Common myeloid progenitor, CD34-positive (primary cell): ENCODE data around the gene TMED7.
A peak's percentile ranks its signal among the peaks of the same experiment; 100 is the strongest.

Experiments
- CTCF ChIA-PET: fragments of 350-600 bp; sonication (Branson Sonifier 250); formaldehyde crosslinking; loops from one replicate; lab custom pipeline; 2021; ENCODE audit warnings: antibody characterized with exemption; lab: Charles Lee
- POLR2A ChIA-PET: fragments of 350-600 bp; sonication (Branson Sonifier 250); formaldehyde crosslinking; loops from one replicate; lab custom pipeline; 2021; ENCODE audit warnings: antibody characterized with exemption; lab: Charles Lee
- DNase-seq, 3 donors: peaks; one replicate each; pipeline versions ENCODE4 v3.0.0 to v3.0.0-alpha.2; 2013
- H3K27ac ChIP-seq, 2 experiments: 1 replicate in 1 of 2; 2 replicates in 1 of 2; pipeline ENCODE4 v1.7.0; 2013; ENCODE audit warnings: inconsistent platforms in 2 of 2, low read length in 2 of 2, mild to moderate bottlenecking in 2 of 2, low read depth in 1 of 2, moderate library complexity in 1 of 2; ENCODE audit not compliant: severe bottlenecking in 2 of 2, insufficient read depth in 1 of 2, poor library complexity in 1 of 2
- H3K27me3 ChIP-seq, 5 experiments: replicated peaks in 2 of 5; 1 replicate in 3 of 5; 2 replicates in 2 of 5; pipeline versions ENCODE4 v1.6.1 to v1.7.0; 2013; ENCODE audit warnings: low read length in 4 of 5, mild to moderate bottlenecking in 2 of 5, moderate library complexity in 2 of 5, inconsistent platforms in 1 of 5; ENCODE audit not compliant: insufficient read depth in 5 of 5, control insufficient read depth in 4 of 5
- H3K36me3 ChIP-seq, 4 experiments: 1 replicate in 2 of 4; 2 replicates in 2 of 4; pipeline versions ENCODE4 v1.6.1 to v1.7.0; 2013; ENCODE audit warnings: low read length in 3 of 4, control low read depth in 1 of 4, mild to moderate bottlenecking in 1 of 4; ENCODE audit not compliant: control insufficient read depth in 4 of 4, insufficient read depth in 4 of 4
- H3K4me1 ChIP-seq, 4 experiments: 1 replicate in 3 of 4; 2 replicates in 1 of 4; pipeline versions ENCODE4 v1.6.1 to v1.7.1; 2013; ENCODE audit warnings: low read length in 3 of 4, mild to moderate bottlenecking in 3 of 4, control low read depth in 1 of 4, inconsistent platforms in 1 of 4, moderate library complexity in 1 of 4; ENCODE audit not compliant: control insufficient read depth in 4 of 4, insufficient read depth in 4 of 4; ENCODE audit errors: control extremely low read depth in 1 of 4
- H3K4me3 ChIP-seq, 7 experiments: 1 replicate in 4 of 7; 2 replicates in 3 of 7; pipeline versions ENCODE4 v1.5.1 to v1.7.0; 2013; ENCODE audit warnings: mild to moderate bottlenecking in 7 of 7, low read length in 6 of 7, moderate library complexity in 6 of 7, inconsistent platforms in 2 of 7, low read depth in 2 of 7, control low read depth in 1 of 7; ENCODE audit not compliant: insufficient read depth in 4 of 7, control insufficient read depth in 1 of 7; ENCODE audit errors: extremely low read depth in 1 of 7
- H3K9me3 ChIP-seq, 5 experiments: 1 replicate in 4 of 5; 2 replicates in 1 of 5; pipeline versions ENCODE4 v1.6.1 to v1.7.1; 2013; ENCODE audit warnings: low read length in 4 of 5, mild to moderate bottlenecking in 2 of 5, inconsistent platforms in 1 of 5, low read depth in 1 of 5, moderate library complexity in 1 of 5; ENCODE audit not compliant: control insufficient read depth in 4 of 5, insufficient read depth in 2 of 5; ENCODE audit errors: control extremely low read depth in 1 of 5
- WGBS: methylation state at CpG from one replicate; pipeline ENCODE4 v1.1.5; 2013; ENCODE audit not compliant: insufficient coverage; 5-methylcytosine and 5-hydroxymethylcytosine counted together

The TMED7 gene

GRCh38 chr5:115644046-115644445, 18.2 kb upstream of the TMED7 start:
- WGBS = no CpG with 5 or more reads among the region's 2 CpGs
- Histone ChIP-seq H3K27ac (no peak overlapping the region), H3K4me1 (no peaks in the 10 kb centered on the region), H3K27me3 (no peaks in the 10 kb centered on the region), H3K4me3 (no peak overlapping the region), H3K9me3 (no peaks in the 10 kb centered on the region), H3K36me3 (no peaks in the 10 kb centered on the region)
- DNase-seq = no peak
- ChIA-PET CTCF (interaction anchor here (1.4 kb wide), 1 partner anchor 9 kb away, joined by 4 read pairs; no protein-coding TSS in a partner anchor), POLR2A (no interaction called here)

- ChIA-PET CTCF (interaction anchor here (0.6 kb wide), 1 partner anchor 12 kb away, joined by 3 read pairs; no protein-coding TSS in a partner anchor), POLR2A (interaction anchor here (0.6 kb wide), 1 partner anchor 176 kb away, joined by 3 read pairs; no protein-coding TSS in a partner anchor)
- no peak overlapping the region for H3K27ac ChIP-seq
- no peaks in the 10 kb centered on the region for H3K4me1 ChIP-seq
- H3K9me3 ChIP-seq = no peaks in the 10 kb centered on the region
- no peak overlapping the region for H3K4me3 ChIP-seq
- no peaks in the 10 kb centered on the region for H3K27me3 ChIP-seq
- no peaks in the 10 kb centered on the region for H3K36me3 ChIP-seq
- WGBS = no CpG with 5 or more reads among the region's 1 CpG
- DNase-seq = no peak
Measured at GRCh38 chr5:115641948-115642347, 16.1 kb upstream of the TMED7 start.

GRCh38 chr5:115640274-115640673, 14.4 kb upstream of the TMED7 start:
- H3K4me3 ChIP-seq = no peak overlapping the region
- no peak for DNase-seq
- no peaks in the 10 kb centered on the region for H3K9me3 ChIP-seq
- no peaks in the 10 kb centered on the region for H3K4me1 ChIP-seq
- ChIA-PET POLR2A (interaction anchor here (0.7 kb wide), 1 partner anchor 10 kb away, joined by 3 read pairs; no protein-coding TSS in a partner anchor), CTCF (no interaction called here)
- 90% methylated on average over 2 of the region's 2 CpGs for WGBS
- no peaks in the 10 kb centered on the region for H3K36me3 ChIP-seq
- no peaks in the 10 kb centered on the region for H3K27me3 ChIP-seq
- no peak overlapping the region for H3K27ac ChIP-seq

GRCh38 chr5:115639377-115639776, 13.5 kb upstream of the TMED7 start:
- H3K9me3 ChIP-seq = no peaks in the 10 kb centered on the region
- peaks cover 0 to 2% (median 0%) of the 10 kb centered on the region in 4 experiments for H3K4me1 ChIP-seq
- no peak for DNase-seq
- no peaks in the 10 kb centered on the region for H3K36me3 ChIP-seq
- ChIA-PET POLR2A (no interaction called here), CTCF (no interaction called here)
- no peak overlapping the region for H3K4me3 ChIP-seq
- no peak overlapping the region for H3K27ac ChIP-seq
- WGBS = no CpG with 5 or more reads among the region's 1 CpG
- H3K27me3 ChIP-seq = no peaks in the 10 kb centered on the region

GRCh38 chr5:115637507-115637906, 11.7 kb upstream of the TMED7 start:
- Histone ChIP-seq H3K4me3 (no peak overlapping the region), H3K27ac (no peak overlapping the region), H3K27me3 (no peaks in the 10 kb centered on the region), H3K9me3 (no peaks in the 10 kb centered on the region), H3K36me3 (no peaks in the 10 kb centered on the region), H3K4me1 (peaks cover 2 to 10% (median 4%) of the 10 kb centered on the region in 4 experiments)
- DNase-seq = no peak
- ChIA-PET POLR2A (no interaction called here), CTCF (interaction anchor here (1.0 to 1.2 kb wide), 2 partner anchors 10 to 191 kb away, joined by 3 read pairs; no protein-coding TSS in a partner anchor)
- WGBS = 70% methylated on average over 2 of the region's 4 CpGs

- ChIA-PET CTCF (interaction anchor here (0.9 to 3.4 kb wide), 7 partner anchors 11 to 433 kb away, joined by 3 to 14 read pairs (median 4); no protein-coding TSS in a partner anchor), POLR2A (no interaction called here)
- Histone ChIP-seq H3K27ac (no peak overlapping the region), H3K27me3 (no peaks in the 10 kb centered on the region), H3K4me3 (no peak overlapping the region), H3K36me3 (no peaks in the 10 kb centered on the region), H3K9me3 (no peaks in the 10 kb centered on the region), H3K4me1 (peaks cover 2 to 10% (median 4%) of the 10 kb centered on the region in 4 experiments)
- WGBS = no CpG with 5 or more reads among the region's 1 CpG
- no peak for DNase-seq
Measured at GRCh38 chr5:115636008-115636407, 10.2 kb upstream of the TMED7 start.

GRCh38 chr5:115634343-115635132, 8.7 kb upstream of the TMED7 start:
- H3K4me1 ChIP-seq = peaks cover 2 to 10% (median 4%) of the 10 kb centered on the region in 4 experiments
- ChIA-PET POLR2A (no interaction called here), CTCF (interaction anchor here (0.7 to 3.4 kb wide), 14 partner anchors 8 to 435 kb away, joined by 3 to 14 read pairs (median 4); partner anchors contain the start of gene TMED7)
- no peaks in the 10 kb centered on the region for H3K9me3 ChIP-seq
- no peaks in the 10 kb centered on the region for H3K36me3 ChIP-seq
- peak overlapping the region in 6 of 7 experiments; percentile 61 to 87 (median 77) for H3K4me3 ChIP-seq
- H3K27ac ChIP-seq = peak overlapping the region in 1 of 2 experiments; percentile 38
- peak; percentile 85 to 93 (median 91) for DNase-seq
- H3K27me3 ChIP-seq = no peaks in the 10 kb centered on the region
- 0% methylated on average over 5 of the region's 8 CpGs for WGBS
